NCI-H748 (cell line): Measurements from ENCODE around the gene SCYL1.

ENCODE experiments used
- DNase-seq: peaks from one replicate; lab custom pipeline; 2025; ENCODE audit not compliant: unreplicated experiment; lab: John Stamatoyannopoulos, UW

SCYL1 gene

GRCh38 chr11:65551572-65552387 lies 26.9 kb downstream of the SCYL1 start:
- peak; percentile 88 for DNase-seq

- DNase-seq: peak; percentile 23
These were observed 27.6 kb downstream of the SCYL1 start for GRCh38 chr11:65552388-65552951.

GRCh38 chr11:65553301-65554001 lies 28.6 kb downstream of the SCYL1 start:
- DNase-seq: no peak

GRCh38 chr11:65554057-65554818 lies 29.4 kb downstream of the SCYL1 start:
- DNase-seq: no peak

- no peak for DNase-seq
These were observed 30.1 kb downstream of the SCYL1 start for GRCh38 chr11:65554842-65555430.

GRCh38 chr11:65555693-65556231 lies 30.9 kb downstream of the SCYL1 start:
- no peak for DNase-seq

GRCh38 chr11:65556470-65557279 lies 31.8 kb downstream of the SCYL1 start:
- no peak for DNase-seq

GRCh38 chr11:65557280-65558001 lies 32.6 kb downstream of the SCYL1 start:
- DNase-seq: peak; percentile 47

GRCh38 chr11:65558002-65558929 lies 33.4 kb downstream of the SCYL1 start, which contains the start of gene LTBP3:
Gene LTBP3, minus strand, starts transcription at chr11:65558359. Its CDS starts 400 bp downstream, at chr11:65557959.
- DNase-seq: peak; percentile 67

- no peak for DNase-seq
These were observed 34.1 kb downstream of the SCYL1 start for GRCh38 chr11:65558930-65559509.

GRCh38 chr11:65559535-65559934 lies 34.7 kb downstream of the SCYL1 start:
- DNase-seq: no peak

- peak; percentile 51 for DNase-seq
These were observed 35.2 kb downstream of the SCYL1 start for GRCh38 chr11:65559951-65560537.

- DNase-seq: peak; percentile 30
These were observed 35.9 kb downstream of the SCYL1 start for GRCh38 chr11:65560555-65561418.

GRCh38 chr11:65562020-65562419 lies 37.1 kb downstream of the SCYL1 start:
- DNase-seq: no peak

GRCh38 chr11:65562788-65563187 lies 37.9 kb downstream of the SCYL1 start:
- no peak for DNase-seq

GRCh38 chr11:65563601-65564000 lies 38.7 kb downstream of the SCYL1 start:
- no peak for DNase-seq
